Ishikawa (cell line): ENCODE measurements around the gene KRT77.

Source experiments
- EP300 ChIP-seq: IDR thresholded peaks from 2 replicates; pipeline ENCODE4 v1.6.1; 2012; ENCODE audit warnings: borderline replicate concordance
- FOXM1 ChIP-seq: IDR thresholded peaks from 2 replicates; pipeline ENCODE4 v1.6.1; 2012; ENCODE audit warnings: low read depth, borderline replicate concordance
- RAD21 ChIP-seq: IDR thresholded peaks from 2 replicates; pipeline ENCODE4 v1.6.1; 2012; ENCODE audit warnings: low read depth
- TAF1 ChIP-seq: IDR thresholded peaks from 2 replicates; pipeline ENCODE4 v1.6.1; 2012; ENCODE audit warnings: low read depth, mild to moderate bottlenecking
- TCF12 ChIP-seq: IDR thresholded peaks from 2 replicates; pipeline ENCODE4 v1.6.1; 2012; ENCODE audit warnings: low read depth
- TEAD4 ChIP-seq: IDR thresholded peaks from 2 replicates; pipeline ENCODE4 v1.6.1; 2012
- YY1 ChIP-seq: IDR thresholded peaks from 2 replicates; pipeline ENCODE4 v1.6.1; 2012; ENCODE audit warnings: low read depth
- TF ChIP-seq, protein P1 (sequence below): IDR thresholded peaks from 2 replicates; pipeline ENCODE4 v1.6.1; 2012; ENCODE audit warnings: low read depth, mild to moderate bottlenecking

DNA sequence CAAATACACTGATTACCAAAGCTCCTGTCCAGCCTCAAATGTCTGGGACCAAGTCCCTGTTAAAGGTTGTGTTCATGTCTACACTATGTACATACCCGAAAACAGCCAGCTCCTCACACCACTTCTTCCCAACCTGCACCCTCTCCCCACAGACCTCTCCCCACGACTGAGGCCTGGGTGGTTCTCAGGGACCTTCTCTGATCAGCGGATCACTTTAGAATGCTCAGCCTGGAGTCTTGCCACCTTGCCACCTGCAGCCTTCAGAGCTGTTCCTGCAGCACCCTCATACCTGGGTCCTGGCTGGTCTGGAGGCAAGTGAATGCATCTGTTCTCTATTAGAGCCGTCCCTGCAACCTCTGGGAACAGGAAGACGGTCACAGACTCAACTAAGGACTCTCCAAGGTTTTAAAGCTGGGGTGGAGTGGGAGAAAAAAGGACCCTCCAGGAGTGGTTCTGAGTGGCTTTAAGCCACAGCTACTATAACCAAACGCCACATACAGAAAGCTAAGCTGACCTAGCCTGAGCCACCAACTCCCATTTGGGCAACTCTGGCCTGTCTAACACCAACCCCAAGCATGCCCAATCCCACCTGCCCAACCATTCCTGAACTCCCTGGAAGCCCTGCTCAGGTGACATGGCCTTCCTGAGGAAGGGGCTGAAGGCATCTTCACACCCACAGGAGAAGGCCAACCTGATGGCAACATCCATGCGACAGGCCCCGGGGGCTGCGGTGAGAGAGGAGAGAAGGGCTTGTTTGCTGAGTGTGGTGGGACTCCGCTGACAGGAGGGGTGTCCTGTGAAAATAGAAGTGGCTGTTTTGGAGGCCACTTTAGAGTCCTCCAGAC lies 59.9 kb downstream of the KRT77 start:
- TF ChIP-seq EP300: no peak
- TF ChIP-seq, protein P1, sequence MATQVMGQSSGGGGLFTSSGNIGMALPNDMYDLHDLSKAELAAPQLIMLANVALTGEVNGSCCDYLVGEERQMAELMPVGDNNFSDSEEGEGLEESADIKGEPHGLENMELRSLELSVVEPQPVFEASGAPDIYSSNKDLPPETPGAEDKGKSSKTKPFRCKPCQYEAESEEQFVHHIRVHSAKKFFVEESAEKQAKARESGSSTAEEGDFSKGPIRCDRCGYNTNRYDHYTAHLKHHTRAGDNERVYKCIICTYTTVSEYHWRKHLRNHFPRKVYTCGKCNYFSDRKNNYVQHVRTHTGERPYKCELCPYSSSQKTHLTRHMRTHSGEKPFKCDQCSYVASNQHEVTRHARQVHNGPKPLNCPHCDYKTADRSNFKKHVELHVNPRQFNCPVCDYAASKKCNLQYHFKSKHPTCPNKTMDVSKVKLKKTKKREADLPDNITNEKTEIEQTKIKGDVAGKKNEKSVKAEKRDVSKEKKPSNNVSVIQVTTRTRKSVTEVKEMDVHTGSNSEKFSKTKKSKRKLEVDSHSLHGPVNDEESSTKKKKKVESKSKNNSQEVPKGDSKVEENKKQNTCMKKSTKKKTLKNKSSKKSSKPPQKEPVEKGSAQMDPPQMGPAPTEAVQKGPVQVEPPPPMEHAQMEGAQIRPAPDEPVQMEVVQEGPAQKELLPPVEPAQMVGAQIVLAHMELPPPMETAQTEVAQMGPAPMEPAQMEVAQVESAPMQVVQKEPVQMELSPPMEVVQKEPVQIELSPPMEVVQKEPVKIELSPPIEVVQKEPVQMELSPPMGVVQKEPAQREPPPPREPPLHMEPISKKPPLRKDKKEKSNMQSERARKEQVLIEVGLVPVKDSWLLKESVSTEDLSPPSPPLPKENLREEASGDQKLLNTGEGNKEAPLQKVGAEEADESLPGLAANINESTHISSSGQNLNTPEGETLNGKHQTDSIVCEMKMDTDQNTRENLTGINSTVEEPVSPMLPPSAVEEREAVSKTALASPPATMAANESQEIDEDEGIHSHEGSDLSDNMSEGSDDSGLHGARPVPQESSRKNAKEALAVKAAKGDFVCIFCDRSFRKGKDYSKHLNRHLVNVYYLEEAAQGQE: no peak
- TF ChIP-seq TAF1: no peak
- TF ChIP-seq RAD21: no peak
- TF ChIP-seq YY1: no peak
- no peak for TF ChIP-seq TEAD4
- no peak for TF ChIP-seq FOXM1
- no peak for TF ChIP-seq TCF12
